GM18861 (cell line): ENCODE measurements around the gene GABBR2.

ENCODE experiments used
- ATAC-seq: cut with Tn5 transposase; IDR thresholded peaks from one replicate; pipeline ENCODE4 v1.9.1; 2021; ENCODE audit not compliant: unreplicated experiment

Gene GABBR2

GRCh38 chr9:98550206-98550820 lies 158.4 kb downstream of the GABBR2 start:
- ATAC-seq: no peak

DNA sequence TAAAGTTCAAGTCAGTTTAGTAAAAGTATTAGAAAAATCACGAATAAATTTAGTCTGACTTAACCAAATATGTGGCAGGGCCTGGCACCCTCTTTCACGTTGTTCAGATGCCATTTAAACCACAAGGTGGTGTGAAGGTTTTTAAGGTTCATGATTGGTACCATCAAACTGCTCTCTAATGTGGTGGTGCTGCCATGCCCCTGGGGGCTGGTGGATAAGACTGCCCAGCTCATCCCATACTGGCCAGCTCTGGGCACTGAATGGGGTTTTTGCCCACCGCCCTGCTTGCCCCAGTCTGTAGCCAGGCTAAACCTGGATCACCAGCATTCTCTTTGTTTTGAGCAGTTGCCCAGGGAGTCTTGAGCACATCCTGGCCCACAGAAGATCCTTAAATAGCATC lies 159.3 kb downstream of the GABBR2 start:
- ATAC-seq: no peak

DNA sequence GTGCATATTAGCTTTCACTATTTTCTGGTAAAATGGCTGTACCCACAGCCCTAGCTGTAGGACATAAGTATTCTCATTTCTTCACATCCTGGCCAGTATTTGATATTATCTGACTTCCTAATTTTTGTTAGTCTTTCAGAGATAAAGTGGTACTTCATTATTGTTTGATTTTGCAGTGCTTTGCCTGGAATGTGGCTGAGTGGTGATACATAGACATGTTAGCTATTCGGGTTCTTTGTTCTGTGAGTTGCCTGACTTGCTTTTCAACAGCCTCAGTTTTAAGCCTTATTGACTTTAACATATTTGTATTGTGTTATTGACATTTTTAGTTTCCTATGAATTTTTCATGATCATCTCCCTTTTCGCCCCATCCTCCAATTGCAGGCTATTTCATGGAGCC lies 161.1 kb downstream of the GABBR2 start:
- no peak for ATAC-seq

DNA sequence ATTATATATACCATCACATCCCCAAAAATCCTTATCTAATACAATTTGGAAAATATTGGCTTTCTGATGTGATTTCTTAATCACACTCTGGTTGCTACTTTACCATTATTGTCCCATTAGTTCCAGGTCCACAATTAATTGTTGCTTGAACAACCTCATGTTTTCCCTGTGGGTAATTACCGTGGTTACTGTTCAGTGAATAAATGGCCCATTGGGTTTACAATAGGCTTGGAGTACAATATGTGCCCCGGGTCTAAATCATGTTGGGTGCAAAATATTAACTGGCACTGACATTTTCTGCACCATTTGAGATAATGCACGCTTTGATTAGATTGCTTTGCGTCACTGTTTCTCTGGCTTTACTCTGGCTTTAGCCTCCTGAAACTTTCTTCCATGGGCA lies 163.7 kb downstream of the GABBR2 start:
- ATAC-seq: no peak

- ATAC-seq: no peak
Measured at GRCh38 chr9:98541684-98542230, 167.0 kb downstream of the GABBR2 start.

DNA sequence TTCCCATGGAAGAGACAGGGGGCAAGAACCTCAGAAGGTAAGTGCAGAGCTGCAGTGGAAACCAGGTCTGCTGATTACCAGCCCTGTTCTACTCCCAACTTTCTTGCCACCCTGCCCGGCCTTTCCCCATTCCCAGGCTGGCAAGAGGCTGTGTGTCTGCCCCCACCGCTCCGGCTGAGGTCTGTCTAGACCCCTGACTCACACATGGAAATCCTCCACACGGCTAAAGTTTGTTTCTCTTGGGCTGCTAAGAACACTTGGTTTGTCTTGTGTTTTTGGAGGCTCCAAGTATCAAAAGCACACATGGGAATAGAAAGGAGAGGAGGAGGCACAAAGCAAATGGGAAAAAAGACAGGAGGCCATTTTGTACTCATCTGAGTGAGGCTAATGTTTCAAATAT lies 168.3 kb downstream of the GABBR2 start:
- ATAC-seq: no peak

DNA sequence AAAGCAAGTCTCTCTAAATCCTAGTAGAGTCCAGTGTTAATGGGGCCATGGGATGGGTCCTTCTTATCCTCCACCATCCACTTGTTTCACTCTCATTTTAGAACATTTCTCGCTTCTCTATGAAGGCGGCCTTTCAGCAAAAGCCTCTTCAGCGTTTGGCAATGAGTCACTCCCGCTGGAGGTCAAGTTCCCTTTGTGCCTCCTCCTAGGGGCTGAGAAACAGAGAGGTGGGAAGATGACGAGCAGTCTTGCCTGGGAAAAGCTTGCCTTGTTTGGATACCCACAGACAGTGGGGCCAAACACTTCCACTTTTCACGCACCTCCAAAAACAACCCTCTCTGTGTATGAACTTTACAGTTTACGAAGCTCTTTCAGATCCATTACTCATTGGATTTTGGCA lies 168.8 kb downstream of the GABBR2 start:
- no peak for ATAC-seq

GRCh38 chr9:98538626-98539031 lies 170.1 kb downstream of the GABBR2 start:
- ATAC-seq: no peak

DNA sequence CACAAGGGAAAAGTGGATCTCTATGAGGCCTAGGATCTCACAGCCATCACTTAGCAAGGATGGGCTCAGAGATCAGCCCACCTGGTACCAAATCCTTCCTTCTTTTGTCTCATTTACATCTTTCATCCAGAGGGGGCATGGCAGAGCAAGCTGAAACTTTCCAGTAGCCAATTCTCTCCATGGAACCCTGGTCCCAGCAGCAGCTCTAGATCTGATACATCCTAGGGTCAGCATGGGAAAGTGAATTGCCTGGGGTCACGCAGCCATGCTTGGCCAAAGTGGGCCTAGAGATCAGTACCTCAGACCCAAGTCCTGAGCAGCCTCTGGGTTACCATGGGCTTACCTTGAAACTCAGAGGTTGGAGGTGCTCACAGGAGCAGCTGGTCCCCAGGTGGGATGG lies 170.5 kb downstream of the GABBR2 start:
- no peak for ATAC-seq

- no peak for ATAC-seq
Measured at GRCh38 chr9:98536542-98537173, 172.1 kb downstream of the GABBR2 start.

GRCh38 chr9:98533866-98534265 lies 174.9 kb downstream of the GABBR2 start:
- no peak for ATAC-seq

DNA sequence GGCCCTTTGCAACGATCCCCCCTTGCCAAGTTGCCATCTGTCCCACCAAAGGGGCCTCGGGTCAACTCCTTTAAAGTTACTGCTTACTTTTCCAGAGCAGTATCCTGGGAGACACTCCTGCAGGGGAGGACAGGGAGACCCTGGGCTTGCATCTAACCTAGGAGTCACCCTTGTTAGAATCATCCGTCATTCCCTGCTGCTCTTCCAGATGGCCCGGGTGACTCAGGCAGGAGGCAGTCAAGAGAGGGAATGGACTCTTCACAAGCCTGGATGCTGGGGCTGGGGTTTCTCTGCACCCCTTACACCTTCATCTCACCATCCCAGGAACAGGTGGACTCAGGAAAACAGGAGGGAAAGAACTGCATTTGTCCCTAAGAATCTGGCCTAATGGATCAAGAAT lies 175.6 kb downstream of the GABBR2 start:
- no peak for ATAC-seq

- no peak for ATAC-seq
Measured at GRCh38 chr9:98532574-98532973, 176.2 kb downstream of the GABBR2 start.

DNA sequence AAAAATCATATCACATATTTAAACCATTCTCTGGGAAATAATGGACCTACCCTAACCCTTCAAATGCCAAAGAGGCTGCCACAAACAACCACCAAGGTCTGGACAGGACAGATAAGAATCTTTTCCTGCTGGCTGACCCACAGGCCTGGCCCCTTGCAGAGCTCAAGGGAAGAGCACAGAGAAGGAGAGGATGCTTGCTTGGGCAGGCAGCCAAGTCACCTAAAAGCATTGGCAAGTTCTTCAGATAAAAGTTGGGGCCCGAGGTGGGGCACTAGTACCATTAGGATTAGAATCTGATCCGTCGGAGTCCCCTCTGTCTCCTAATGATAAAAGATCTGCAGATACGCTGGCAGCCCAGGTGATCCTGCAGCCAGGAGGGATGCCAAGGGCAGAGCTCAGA lies 176.6 kb downstream of the GABBR2 start:
- ATAC-seq: no peak

DNA sequence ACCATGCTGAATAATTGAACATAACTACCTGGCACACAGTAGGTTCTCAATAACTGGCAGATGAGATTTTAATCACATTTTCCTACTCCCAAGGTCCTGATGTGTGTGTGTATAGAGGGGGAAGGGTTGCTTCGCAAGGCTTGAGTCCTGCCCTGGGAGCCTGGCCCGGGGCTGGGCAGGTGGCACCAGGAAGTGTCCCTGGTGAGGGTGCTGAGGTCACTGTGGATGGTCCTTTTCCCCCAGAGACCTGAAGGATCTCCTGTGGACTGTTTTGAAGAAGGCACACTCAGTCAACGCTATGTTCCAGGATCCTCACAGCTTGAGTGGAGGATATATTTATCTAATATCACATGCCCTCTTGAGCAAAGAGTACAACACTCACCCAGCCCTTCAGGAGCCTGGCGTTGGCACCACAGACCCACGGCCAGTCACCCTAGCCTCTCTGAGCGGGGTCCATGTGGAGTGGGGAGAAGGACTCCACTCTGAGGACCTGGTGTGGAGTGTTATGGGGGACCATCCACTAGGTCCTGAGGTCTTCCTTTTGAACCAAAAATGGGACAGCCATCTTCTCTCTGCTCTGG lies 177.8 kb downstream of the GABBR2 start:
- ATAC-seq: no peak

DNA sequence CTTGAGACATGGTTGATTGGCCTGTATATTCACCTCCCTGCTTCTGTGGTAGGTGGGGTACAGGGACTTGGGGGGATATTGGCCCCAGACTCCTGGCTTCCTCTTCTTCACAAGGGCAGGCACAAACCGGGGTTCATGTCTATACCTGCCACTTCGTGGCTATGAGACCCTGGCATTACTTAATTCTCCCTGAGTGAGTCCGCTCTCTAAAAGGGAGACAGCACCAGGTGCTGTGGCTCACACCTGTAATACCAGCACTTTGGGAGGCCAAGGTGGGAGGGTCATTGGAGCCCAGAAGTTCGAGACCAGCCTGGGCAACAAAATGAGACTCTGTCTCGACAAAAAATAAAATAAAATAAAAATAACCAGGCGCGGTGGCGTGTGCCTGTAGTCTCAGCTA lies 178.5 kb downstream of the GABBR2 start:
- ATAC-seq: no peak

GRCh38 chr9:98529841-98530240 lies 178.9 kb downstream of the GABBR2 start:
- ATAC-seq: no peak

DNA sequence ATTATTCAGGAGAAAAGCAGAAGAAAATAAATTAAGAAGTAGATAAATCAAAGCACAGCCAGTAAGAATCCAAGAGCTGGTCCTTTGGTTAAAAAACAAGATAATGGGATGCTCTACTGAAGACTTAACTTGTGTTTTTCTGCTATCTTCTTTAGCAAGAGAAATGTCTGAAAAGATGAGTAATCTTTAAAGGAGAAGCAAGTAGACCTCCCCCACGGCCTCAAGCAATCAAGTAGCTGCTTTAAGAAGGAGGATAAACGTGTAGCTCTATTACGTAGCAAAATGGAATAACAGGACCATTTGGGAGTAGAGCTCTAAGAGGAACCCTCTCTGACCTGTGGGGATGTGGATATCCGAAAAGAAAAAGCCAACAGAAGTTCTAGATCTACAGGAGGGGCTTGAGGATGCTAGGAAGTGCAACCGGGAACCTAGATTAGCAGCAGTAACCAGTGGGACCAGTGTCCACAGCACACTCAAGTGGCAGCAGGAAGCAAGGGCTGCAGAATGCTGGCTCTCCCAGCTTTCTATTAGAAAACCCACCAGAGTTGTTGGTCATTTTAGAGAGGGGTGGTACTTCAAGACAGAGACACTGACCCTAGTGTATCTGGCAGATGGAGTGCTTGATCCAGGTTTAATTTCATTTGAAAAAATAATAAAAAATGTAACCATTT lies 185.4 kb downstream of the GABBR2 start:
- no peak for ATAC-seq

- no peak for ATAC-seq
Measured at GRCh38 chr9:98522487-98522886, 186.2 kb downstream of the GABBR2 start.

DNA sequence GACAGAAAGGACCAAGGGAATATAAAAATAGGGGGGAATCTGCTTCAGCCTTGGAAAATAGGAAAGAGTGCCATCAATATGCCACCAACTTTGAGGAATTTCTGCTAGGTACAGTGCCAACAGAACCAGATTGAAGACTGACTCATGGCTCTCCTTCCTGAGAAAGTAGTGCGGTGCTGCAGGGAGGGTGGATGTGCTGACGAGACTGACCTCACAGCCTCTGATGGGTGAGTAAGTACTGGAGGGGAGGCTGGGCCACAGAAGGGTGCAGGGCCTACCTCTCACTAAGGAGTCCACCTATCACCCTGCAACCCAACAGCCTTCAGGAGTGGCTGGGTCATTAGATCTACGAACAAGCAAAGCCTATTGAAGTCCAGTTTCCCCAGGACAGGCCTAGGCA lies 187.6 kb downstream of the GABBR2 start:
- ATAC-seq: no peak

- ATAC-seq: no peak
Measured at GRCh38 chr9:98520221-98520960, 188.3 kb downstream of the GABBR2 start.
